ENCODE data around the gene DEFB126.

Gene DEFB126

GRCh38 chr20:142290-142689, at the start of gene DEFB126:
DEFB126 (plus strand) TSS chr20:142590; CDS start chr20:142629, 39 bp downstream.
- no peak for ATAC-seq
- TF ChIP-seq BACH2 (CRISPR knock-in tag; IDR thresholded peaks at IDR 0.05; ENCODE audit: borderline replicate concordance), result no peak
- no peak for TF ChIP-seq ISL1 (CRISPR knock-in tag; IDR thresholded peaks at IDR 0.05)
- no peak for TF ChIP-seq ZC3H10 (CRISPR knock-in tag; IDR thresholded peaks at IDR 0.05)
- TF ChIP-seq PPARA (CRISPR knock-in tag; IDR thresholded peaks at IDR 0.05; ENCODE audit: borderline replicate concordance), result no peak
- TF ChIP-seq TCF4 (CRISPR knock-in tag; IDR thresholded peaks at IDR 0.05; ENCODE audit: borderline replicate concordance), result no peak
- TF ChIP-seq ESRRG (CRISPR knock-in tag; IDR thresholded peaks at IDR 0.05), result no peak
- TF ChIP-seq ZFP30 (CRISPR knock-in tag; IDR thresholded peaks at IDR 0.05), result no peak
- TF ChIP-seq TOX (CRISPR knock-in tag; IDR thresholded peaks at IDR 0.05; ENCODE audit: borderline replicate concordance), result no peak
- TF ChIP-seq ZNF8 (CRISPR knock-in tag; IDR thresholded peaks at IDR 0.05), result no peak
- no peak for TF ChIP-seq ZNF565 (CRISPR knock-in tag; conservative IDR thresholded peaks at IDR 0.05; ENCODE audit: low read depth)
- TF ChIP-seq, protein P1, sequence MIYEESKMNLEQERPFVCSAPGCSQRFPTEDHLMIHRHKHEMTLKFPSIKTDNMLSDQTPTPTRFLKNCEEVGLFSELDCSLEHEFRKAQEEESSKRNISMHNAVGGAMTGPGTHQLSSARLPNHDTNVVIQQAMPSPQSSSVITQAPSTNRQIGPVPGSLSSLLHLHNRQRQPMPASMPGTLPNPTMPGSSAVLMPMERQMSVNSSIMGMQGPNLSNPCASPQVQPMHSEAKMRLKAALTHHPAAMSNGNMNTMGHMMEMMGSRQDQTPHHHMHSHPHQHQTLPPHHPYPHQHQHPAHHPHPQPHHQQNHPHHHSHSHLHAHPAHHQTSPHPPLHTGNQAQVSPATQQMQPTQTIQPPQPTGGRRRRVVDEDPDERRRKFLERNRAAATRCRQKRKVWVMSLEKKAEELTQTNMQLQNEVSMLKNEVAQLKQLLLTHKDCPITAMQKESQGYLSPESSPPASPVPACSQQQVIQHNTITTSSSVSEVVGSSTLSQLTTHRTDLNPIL (CRISPR knock-in tag; IDR thresholded peaks at IDR 0.05; ENCODE audit: low read depth), result no peak
- TF ChIP-seq CSRNP3 (CRISPR knock-in tag; IDR thresholded peaks at IDR 0.05), result no peak
- no peak for TF ChIP-seq SNAI2 (CRISPR knock-in tag; IDR thresholded peaks at IDR 0.05)
- TF ChIP-seq, protein P2, sequence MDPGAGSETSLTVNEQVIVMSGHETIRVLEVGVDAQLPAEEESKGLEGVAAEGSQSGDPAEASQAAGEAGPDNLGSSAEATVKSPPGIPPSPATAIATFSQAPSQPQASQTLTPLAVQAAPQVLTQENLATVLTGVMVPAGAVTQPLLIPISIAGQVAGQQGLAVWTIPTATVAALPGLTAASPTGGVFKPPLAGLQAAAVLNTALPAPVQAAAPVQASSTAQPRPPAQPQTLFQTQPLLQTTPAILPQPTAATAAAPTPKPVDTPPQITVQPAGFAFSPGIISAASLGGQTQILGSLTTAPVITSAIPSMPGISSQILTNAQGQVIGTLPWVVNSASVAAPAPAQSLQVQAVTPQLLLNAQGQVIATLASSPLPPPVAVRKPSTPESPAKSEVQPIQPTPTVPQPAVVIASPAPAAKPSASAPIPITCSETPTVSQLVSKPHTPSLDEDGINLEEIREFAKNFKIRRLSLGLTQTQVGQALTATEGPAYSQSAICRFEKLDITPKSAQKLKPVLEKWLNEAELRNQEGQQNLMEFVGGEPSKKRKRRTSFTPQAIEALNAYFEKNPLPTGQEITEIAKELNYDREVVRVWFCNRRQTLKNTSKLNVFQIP (CRISPR knock-in tag; IDR thresholded peaks at IDR 0.05; ENCODE audit: borderline replicate concordance, low read depth), result no peak

DNA sequence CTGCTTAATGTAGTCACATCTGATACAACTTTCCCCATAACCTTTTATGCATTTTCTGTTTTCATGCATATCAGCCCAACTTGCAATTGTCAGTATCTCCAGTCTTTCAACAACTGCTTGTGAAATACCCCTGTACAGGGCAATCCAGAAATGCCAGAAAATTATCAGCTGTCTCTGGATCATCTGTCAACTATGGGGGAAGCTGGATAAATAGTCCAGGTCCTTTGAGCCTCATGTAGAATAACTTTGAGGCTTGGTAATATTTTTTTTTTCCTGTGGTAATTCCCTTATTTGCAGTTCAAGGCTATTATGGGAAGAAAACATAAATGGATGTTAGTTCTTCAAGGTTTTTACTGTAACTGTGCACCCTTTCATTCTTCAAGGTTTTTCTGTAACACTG, 48.7 kb upstream of the DEFB126 start:
- no peak for TF ChIP-seq ZNF70 (CRISPR knock-in tag; IDR thresholded peaks at IDR 0.05)
- TF ChIP-seq, protein P1 (CRISPR knock-in tag; IDR thresholded peaks at IDR 0.05; ENCODE audit: low read depth), result no peak
- no peak for TF ChIP-seq PPARA (CRISPR knock-in tag; IDR thresholded peaks at IDR 0.05; ENCODE audit: borderline replicate concordance)
- TF ChIP-seq SNAI2 (CRISPR knock-in tag; IDR thresholded peaks at IDR 0.05), result no peak
- TF ChIP-seq ZC3H10 (CRISPR knock-in tag; IDR thresholded peaks at IDR 0.05), result no peak
- no peak for TF ChIP-seq TCF4 (CRISPR knock-in tag; IDR thresholded peaks at IDR 0.05; ENCODE audit: borderline replicate concordance)
- TF ChIP-seq, protein P2 (CRISPR knock-in tag; IDR thresholded peaks at IDR 0.05; ENCODE audit: borderline replicate concordance, low read depth), result no peak
- TF ChIP-seq BACH2 (CRISPR knock-in tag; IDR thresholded peaks at IDR 0.05; ENCODE audit: borderline replicate concordance), result no peak
- no peak for TF ChIP-seq ARNTL (CRISPR knock-in tag; IDR thresholded peaks at IDR 0.05; ENCODE audit: borderline replicate concordance, low read depth)
- TF ChIP-seq CSDC2 (CRISPR knock-in tag; IDR thresholded peaks at IDR 0.05), result no peak
- TF ChIP-seq OSR1 (CRISPR knock-in tag; IDR thresholded peaks at IDR 0.05), result no peak
- no peak for TF ChIP-seq RARB (CRISPR knock-in tag; IDR thresholded peaks at IDR 0.05)
- no peak for TF ChIP-seq TOX (CRISPR knock-in tag; IDR thresholded peaks at IDR 0.05; ENCODE audit: borderline replicate concordance)
- ATAC-seq, result no peak

DNA sequence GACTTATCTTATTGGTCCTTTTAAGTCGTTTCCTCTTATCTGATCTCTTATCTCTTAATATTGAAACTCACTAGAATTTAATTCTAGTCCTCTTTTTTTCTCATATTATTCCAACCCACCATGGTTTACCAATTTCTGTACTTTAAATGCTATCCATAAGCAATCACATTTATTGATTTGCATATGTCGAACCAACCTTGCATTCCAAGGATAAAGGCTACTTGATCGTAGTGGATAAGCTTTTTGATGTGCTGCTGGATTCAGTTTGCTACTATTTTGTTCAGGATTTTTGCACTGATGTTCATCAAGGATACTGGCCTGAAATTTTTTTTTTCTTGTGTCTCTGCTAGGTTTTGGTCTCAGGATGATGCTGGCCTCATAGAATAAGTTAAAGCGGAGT, 47.2 kb upstream of the DEFB126 start:
- ATAC-seq, result no peak
- no peak for TF ChIP-seq CSRNP3 (CRISPR knock-in tag; IDR thresholded peaks at IDR 0.05)
- no peak for TF ChIP-seq ESRRG (CRISPR knock-in tag; IDR thresholded peaks at IDR 0.05)
- no peak for TF ChIP-seq ZNF8 (CRISPR knock-in tag; IDR thresholded peaks at IDR 0.05)
- TF ChIP-seq GLIS3 (CRISPR knock-in tag; IDR thresholded peaks at IDR 0.05), result no peak
- TF ChIP-seq RARB (CRISPR knock-in tag; IDR thresholded peaks at IDR 0.05), result no peak
- TF ChIP-seq TSHZ2 (CRISPR knock-in tag; IDR thresholded peaks at IDR 0.05), result no peak
- TF ChIP-seq OSR1 (CRISPR knock-in tag; IDR thresholded peaks at IDR 0.05), result no peak
- TF ChIP-seq, protein P2 (CRISPR knock-in tag; IDR thresholded peaks at IDR 0.05; ENCODE audit: borderline replicate concordance, low read depth), result no peak
- TF ChIP-seq SNAI2 (CRISPR knock-in tag; IDR thresholded peaks at IDR 0.05), result no peak
- TF ChIP-seq ZFP30 (CRISPR knock-in tag; IDR thresholded peaks at IDR 0.05), result no peak
- TF ChIP-seq, protein P1 (CRISPR knock-in tag; IDR thresholded peaks at IDR 0.05; ENCODE audit: low read depth), result no peak
- no peak for TF ChIP-seq ISL1 (CRISPR knock-in tag; IDR thresholded peaks at IDR 0.05)
